Measurements from ENCODE around the gene IL1RAP. TPM values are rescaled to one million over a fixed set of nuclear protein-coding genes. Genes with fewer than 3 reads are reported as not detected.

IL1RAP gene
- total RNA-seq, 1 donor, result 14.6 TPM

- TF ChIP-seq CTCF (IDR thresholded peaks at IDR 0.05; ENCODE audit: insufficient read depth, low read length), result no peak
- H3K4me3 ChIP-seq (ENCODE audit: low read depth, low read length), result no peak overlapping the region
- DNase-seq (ENCODE audit: low read depth), result peak; percentile 35
Observed at GRCh38 chr3:190586631-190587011, 72.7 kb downstream of the IL1RAP start.

GRCh38 chr3:190588570-190588969 lies 74.7 kb downstream of the IL1RAP start:
- H3K4me3 ChIP-seq (ENCODE audit: low read depth, low read length), result no peak overlapping the region
- DNase-seq (ENCODE audit: low read depth), result no peak
- no peak for TF ChIP-seq CTCF (IDR thresholded peaks at IDR 0.05; ENCODE audit: insufficient read depth, low read length)

GRCh38 chr3:190589326-190589725 lies 75.4 kb downstream of the IL1RAP start:
- TF ChIP-seq CTCF (IDR thresholded peaks at IDR 0.05; ENCODE audit: insufficient read depth, low read length), result no peak
- DNase-seq (ENCODE audit: low read depth), result no peak
- no peak overlapping the region for H3K4me3 ChIP-seq (ENCODE audit: low read depth, low read length)

- no peak for TF ChIP-seq CTCF (IDR thresholded peaks at IDR 0.05; ENCODE audit: insufficient read depth, low read length)
- no peak overlapping the region for H3K4me3 ChIP-seq (ENCODE audit: low read depth, low read length)
- no peak for DNase-seq (ENCODE audit: low read depth)
Observed at GRCh38 chr3:190591080-190591479, 77.2 kb downstream of the IL1RAP start.

GRCh38 chr3:190593075-190593474 lies 79.2 kb downstream of the IL1RAP start:
- DNase-seq (ENCODE audit: low read depth), result no peak
- no peak for TF ChIP-seq CTCF (IDR thresholded peaks at IDR 0.05; ENCODE audit: insufficient read depth, low read length)

GRCh38 chr3:190594171-190594570 lies 80.3 kb downstream of the IL1RAP start:
- no peak for DNase-seq (ENCODE audit: low read depth)
- no peak overlapping the region for H3K4me3 ChIP-seq (ENCODE audit: low read depth, low read length)
- no peak for TF ChIP-seq CTCF (IDR thresholded peaks at IDR 0.05; ENCODE audit: insufficient read depth, low read length)

More at GRCh38 chr3:190593075-190593474, 79.2 kb downstream of the IL1RAP start:
- H3K4me3 ChIP-seq (ENCODE audit: low read depth, low read length), result no peak overlapping the region

GRCh38 chr3:190595179-190595795 lies 81.4 kb downstream of the IL1RAP start:
- no peak for TF ChIP-seq CTCF (IDR thresholded peaks at IDR 0.05; ENCODE audit: insufficient read depth, low read length)
- no peak overlapping the region for H3K4me3 ChIP-seq (ENCODE audit: low read depth, low read length)
- DNase-seq (ENCODE audit: low read depth), result no peak
